Ascending aorta (tissue), 2 donors: ENCODE data around the gene SIX6. TPM values are rescaled to one million over a fixed set of nuclear protein-coding genes. Genes with fewer than 3 reads are reported as not detected.
"Not testable (repeated sequence)": the region's sequence is repeated elsewhere in the genome, so short reads cannot be mapped to it uniquely, and the experiment has no call there.

Source experiments
- DNase-seq, 2 donors: peaks; one replicate each; pipeline ENCODE4 v3.0.0-alpha.2; 2019; ENCODE audit warnings: low spot score in 2 of 2
- H3K27ac ChIP-seq, 2 donors: fragments of 200-600 bp; sonication (generic); one replicate each; pipeline ENCODE4 v1.5.1; 2016 to 2017; ENCODE audit warnings: mild to moderate bottlenecking in 1 of 2
- H3K27me3 ChIP-seq: fragments of 200-600 bp; sonication (generic); one replicate; pipeline ENCODE4 v1.5.1; 2017
- H3K36me3 ChIP-seq, 2 donors: fragments of 200-600 bp; sonication (generic); one replicate each; pipeline ENCODE4 v1.5.1; 2016
- H3K4me1 ChIP-seq, 2 donors: fragments of 200-600 bp; sonication (generic); one replicate each; pipeline ENCODE4 v1.5.1; 2016 to 2017; ENCODE audit warnings: mild to moderate bottlenecking in 1 of 2
- H3K4me3 ChIP-seq, 2 donors: fragments of 200-600 bp; sonication (generic); one replicate each; pipeline ENCODE4 v1.5.1; 2016 to 2017; ENCODE audit warnings: mild to moderate bottlenecking in 1 of 2
- H3K9me3 ChIP-seq, 2 donors: fragments of 200-600 bp; sonication (generic); one replicate each; pipeline ENCODE4 v1.5.1; 2016
- intact Hi-C: fragments of 100-400 bp; cut with DNase I; formaldehyde crosslinking; loops from one replicate; pipeline ENCODE4 v1.15.1; 2023
- total RNA-seq: library from RNA; depleted of rRNA; stranded (reverse); fragments of >200 nt; gene quantifications from one replicate; pipeline ENCODE4 v1.1.0, GENCODE V29; 2016
- TF ChIP-seq, protein P1 (sequence below), 3 experiments: fragments of 200-600 bp in 2 of 3; fragments of 450-650 bp in 1 of 3; sonication (generic) in 2 of 3; IDR thresholded peaks; one replicate each; pipeline ENCODE4 v1.5.1; 2016 to 2019; ENCODE audit warnings: antibody characterized with exemption in 3 of 3, mild to moderate bottlenecking in 1 of 3, moderate library complexity in 1 of 3

Gene SIX6
- total RNA-seq = not detected

GRCh38 chr14:60508707-60509437 lies at the start of gene SIX6:
TSS of gene SIX6 (plus strand) at chr14:60509146. CDS start at chr14:60509399, 253 bp downstream.
- H3K9me3 ChIP-seq = no peaks in the 10 kb centered on the region
- intact Hi-C loops = no loop called here
- H3K27ac ChIP-seq = no peak within 1 kb of the TSS
- H3K27me3 ChIP-seq = peaks cover 18% of the 10 kb centered on the region
- H3K36me3 ChIP-seq = no peaks in the 10 kb centered on the region
- H3K4me3 ChIP-seq = peak within 1 kb of the TSS; percentile 8 to 44
- DNase-seq = no peak
- TF ChIP-seq, protein P1, sequence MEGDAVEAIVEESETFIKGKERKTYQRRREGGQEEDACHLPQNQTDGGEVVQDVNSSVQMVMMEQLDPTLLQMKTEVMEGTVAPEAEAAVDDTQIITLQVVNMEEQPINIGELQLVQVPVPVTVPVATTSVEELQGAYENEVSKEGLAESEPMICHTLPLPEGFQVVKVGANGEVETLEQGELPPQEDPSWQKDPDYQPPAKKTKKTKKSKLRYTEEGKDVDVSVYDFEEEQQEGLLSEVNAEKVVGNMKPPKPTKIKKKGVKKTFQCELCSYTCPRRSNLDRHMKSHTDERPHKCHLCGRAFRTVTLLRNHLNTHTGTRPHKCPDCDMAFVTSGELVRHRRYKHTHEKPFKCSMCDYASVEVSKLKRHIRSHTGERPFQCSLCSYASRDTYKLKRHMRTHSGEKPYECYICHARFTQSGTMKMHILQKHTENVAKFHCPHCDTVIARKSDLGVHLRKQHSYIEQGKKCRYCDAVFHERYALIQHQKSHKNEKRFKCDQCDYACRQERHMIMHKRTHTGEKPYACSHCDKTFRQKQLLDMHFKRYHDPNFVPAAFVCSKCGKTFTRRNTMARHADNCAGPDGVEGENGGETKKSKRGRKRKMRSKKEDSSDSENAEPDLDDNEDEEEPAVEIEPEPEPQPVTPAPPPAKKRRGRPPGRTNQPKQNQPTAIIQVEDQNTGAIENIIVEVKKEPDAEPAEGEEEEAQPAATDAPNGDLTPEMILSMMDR (IDR thresholded peaks at IDR 0.05) = no peak
- peaks cover 4 to 15% of the 10 kb centered on the region in 2 donors for H3K4me1 ChIP-seq

GRCh38 chr14:60480248-60480647 lies 28.7 kb upstream of the SIX6 start:
- peaks cover 0 to 11% of the 10 kb centered on the region in 2 donors for H3K9me3 ChIP-seq
- H3K27me3 ChIP-seq, H3K36me3 ChIP-seq, H3K4me1 ChIP-seq, DNase-seq, H3K27ac ChIP-seq, H3K4me3 ChIP-seq, intact Hi-C loops: not testable (repeated sequence)

DNA sequence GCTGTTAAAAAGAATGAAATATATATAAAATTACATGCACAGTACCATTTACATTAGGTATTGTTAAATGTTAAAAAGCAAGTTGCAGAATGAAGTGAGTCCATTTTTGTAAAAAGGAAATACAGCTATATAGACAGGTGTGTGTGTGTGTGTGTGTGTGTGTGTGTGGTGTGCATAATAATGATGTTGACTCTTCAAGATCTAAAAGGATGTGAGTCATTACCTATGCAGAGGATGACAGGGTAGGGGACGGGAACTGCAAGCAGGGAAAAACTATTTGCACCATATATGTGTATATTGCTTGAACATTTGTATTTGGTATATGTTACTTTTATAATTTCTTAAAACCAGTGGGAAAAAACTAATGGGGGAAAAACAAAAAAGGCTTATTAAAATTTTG lies 26.2 kb upstream of the SIX6 start:
- Histone ChIP-seq H3K27me3 (peaks cover 5% of the 10 kb centered on the region), H3K9me3 (peaks cover 0 to 11% of the 10 kb centered on the region in 2 donors), H3K36me3 (no peaks in the 10 kb centered on the region), H3K4me3 (no peak overlapping the region), H3K4me1 (no peaks in the 10 kb centered on the region), H3K27ac (no peak overlapping the region)
- DNase-seq = no peak
- intact Hi-C loops = no loop called here
- TF ChIP-seq, protein P1 (IDR thresholded peaks at IDR 0.05) = no peak

- no peak for DNase-seq
- peaks cover 0 to 6% of the 10 kb centered on the region in 2 donors for H3K9me3 ChIP-seq
- intact Hi-C loops = no loop called here
- TF ChIP-seq, protein P1 (IDR thresholded peaks at IDR 0.05) = no peak
- H3K27ac ChIP-seq = no peak overlapping the region
- peaks cover 5% of the 10 kb centered on the region for H3K27me3 ChIP-seq
- H3K4me1 ChIP-seq = no peaks in the 10 kb centered on the region
- peak overlapping the region; percentile 18 to 36 for H3K4me3 ChIP-seq
- no peaks in the 10 kb centered on the region for H3K36me3 ChIP-seq
These were observed 23.8 kb upstream of the SIX6 start for GRCh38 chr14:60485057-60485597.

- no peaks in the 10 kb centered on the region for H3K9me3 ChIP-seq
- H3K27ac ChIP-seq = no peak within 1 kb of the TSS
- no peaks in the 10 kb centered on the region for H3K4me1 ChIP-seq
- no peak for DNase-seq
- peaks cover 5% of the 10 kb centered on the region for H3K27me3 ChIP-seq
- TF ChIP-seq, protein P1 (IDR thresholded peaks at IDR 0.05) = no peak
- peak within 1 kb of the TSS; percentile 18 to 36 for H3K4me3 ChIP-seq
- intact Hi-C loops = no loop called here
- no peaks in the 10 kb centered on the region for H3K36me3 ChIP-seq
These were observed 23.2 kb upstream of the SIX6 start, which contains the start of gene C14orf39 for GRCh38 chr14:60485598-60486251. TSS of gene C14orf39 (minus strand) at chr14:60486063. CDS start at chr14:60485078, 985 bp downstream.

- Histone ChIP-seq H3K27me3 (peaks cover 5% of the 10 kb centered on the region), H3K4me3 (no peak overlapping the region), H3K27ac (no peak overlapping the region), H3K36me3 (no peaks in the 10 kb centered on the region), H3K9me3 (no peaks in the 10 kb centered on the region), H3K4me1 (no peaks in the 10 kb centered on the region)
- intact Hi-C loops = no loop called here
- TF ChIP-seq, protein P1 (IDR thresholded peaks at IDR 0.05) = no peak
- no peak for DNase-seq
These were observed 21.7 kb upstream of the SIX6 start for GRCh38 chr14:60487211-60487610.
